Glomerular visceral epithelial cell (primary cell): Measurements from ENCODE around the gene LCN12.
A peak's percentile ranks its signal among the peaks of the same experiment; 100 is the strongest.

Experiments used
- DNase-seq: peaks from one replicate; pipeline ENCODE4 v3.0.0-alpha.2; 2016; ENCODE audit errors: extremely low spot score

The LCN12 gene

GRCh38 chr9:136958898-136959850, 7.1 kb downstream of the LCN12 start:
- DNase-seq: no peak

- peak; percentile 44 for DNase-seq
Measured at GRCh38 chr9:136960212-136960937, 8.3 kb downstream of the LCN12 start.

- no peak for DNase-seq
Measured at GRCh38 chr9:136960938-136961275, 8.8 kb downstream of the LCN12 start.

- no peak for DNase-seq
Measured at GRCh38 chr9:136961279-136962065, 9.4 kb downstream of the LCN12 start.

- no peak for DNase-seq
Measured at GRCh38 chr9:136962163-136962562, 10.1 kb downstream of the LCN12 start.

- DNase-seq: no peak
Measured at GRCh38 chr9:136962701-136963248, 10.7 kb downstream of the LCN12 start.

GRCh38 chr9:136963341-136963740, 11.3 kb downstream of the LCN12 start:
- no peak for DNase-seq

GRCh38 chr9:136963751-136964150, 11.7 kb downstream of the LCN12 start:
- DNase-seq: no peak

- no peak for DNase-seq
Measured at GRCh38 chr9:136964171-136964689, 12.2 kb downstream of the LCN12 start.

- no peak for DNase-seq
Measured at GRCh38 chr9:136964833-136965422, 12.9 kb downstream of the LCN12 start.

GRCh38 chr9:136965771-136966484, 13.9 kb downstream of the LCN12 start:
- no peak for DNase-seq

- DNase-seq: no peak
Measured at GRCh38 chr9:136968333-136969127, 16.5 kb downstream of the LCN12 start.

GRCh38 chr9:136969150-136969549, 17.1 kb downstream of the LCN12 start:
- DNase-seq: no peak

- no peak for DNase-seq
Measured at GRCh38 chr9:136969774-136970173, 17.7 kb downstream of the LCN12 start.

GRCh38 chr9:136970361-136970760, 18.3 kb downstream of the LCN12 start:
- no peak for DNase-seq

GRCh38 chr9:136971746-136972145, 19.7 kb downstream of the LCN12 start:
- no peak for DNase-seq

- DNase-seq: no peak
Measured at GRCh38 chr9:136972335-136972734, 20.3 kb downstream of the LCN12 start.

- no peak for DNase-seq
Measured at GRCh38 chr9:136972743-136973142, 20.7 kb downstream of the LCN12 start.
